Lower leg skin (tissue), 4 donors: ENCODE data around the gene TUT1. TPM values are rescaled to one million over a fixed set of nuclear protein-coding genes. Genes with fewer than 3 reads are reported as not detected.
"Not testable (repeated sequence)": the region's sequence is repeated elsewhere in the genome, so short reads cannot be mapped to it uniquely, and the experiment has no call there.

ENCODE experiments used
- DNase-seq, 2 donors: peaks; one replicate each; pipeline ENCODE4 v3.0.0-alpha.2; 2019; ENCODE audit warnings: low spot score in 2 of 2
- H3K4me3 ChIP-seq: fragments of 200-600 bp; sonication (generic); 2 replicates; pipeline ENCODE4 v1.5.1; 2017; ENCODE audit warnings: mild to moderate bottlenecking, low read depth; ENCODE audit not compliant: poor library complexity, severe bottlenecking
- CTCF ChIP-seq, 3 donors: fragments of 450-650 bp; IDR thresholded peaks; one replicate each; pipeline ENCODE4 v1.5.1; 2016; ENCODE audit warnings: antibody characterized with exemption in 3 of 3, mild to moderate bottlenecking in 3 of 3, moderate library complexity in 2 of 3
- POLR2A ChIP-seq, 2 donors: fragments of 450-650 bp; IDR thresholded peaks; one replicate each; pipeline ENCODE4 v1.6.1; 2016 to 2017; ENCODE audit warnings: antibody characterized with exemption in 2 of 2, mild to moderate bottlenecking in 1 of 2, moderate library complexity in 1 of 2
- whole genome bisulfite sequencing, 2 donors: methylation state at CpG; one replicate each; pipeline ENCODE4 v1.1.5; 2018; 5-methylcytosine and 5-hydroxymethylcytosine counted together
- intact Hi-C: fragments of 100-400 bp; cut with DNase I; formaldehyde crosslinking; loops from one replicate; pipeline ENCODE4 v1.15.0; 2023; ENCODE audit warnings: low total_unique reads
- total RNA-seq, 4 donors: library from RNA; depleted of rRNA; stranded (reverse); fragments of >200 nt; gene quantifications; one replicate each; pipeline ENCODE4 v1.1.0, GENCODE V29; 2016

The TUT1 gene
- total RNA-seq, 4 donors from 2014 or later, result 11.0 to 29.8 (median 15.8) TPM

- no peak overlapping the region for H3K4me3 ChIP-seq
- DNase-seq, result no peak
- 93 to 94% methylated on average over 8 of the region's 8 CpGs for WGBS, 2 donors
- TF ChIP-seq CTCF (IDR thresholded peaks at IDR 0.05), result no peak
- TF ChIP-seq POLR2A (IDR thresholded peaks at IDR 0.05), result no peak
- intact Hi-C loops, result no loop called here
Measured at GRCh38 chr11:62566247-62566646, 25.1 kb downstream of the TUT1 start.

- 61 to 65% methylated on average over 5 of the region's 5 CpGs for WGBS, 2 donors
- intact Hi-C loops, result no loop called here
- no peak for TF ChIP-seq POLR2A (IDR thresholded peaks at IDR 0.05)
- TF ChIP-seq CTCF (IDR thresholded peaks at IDR 0.05), result no peak
- no peak for DNase-seq
- no peak overlapping the region for H3K4me3 ChIP-seq
Measured at GRCh38 chr11:62565100-62565802, 26.1 kb downstream of the TUT1 start.

GRCh38 chr11:62561677-62562230 is 29.6 kb downstream of the TUT1 start:
- intact Hi-C loops, DNase-seq, H3K4me3 ChIP-seq: not testable (repeated sequence)
- 77 to 82% methylated on average over 3 of the region's 3 CpGs for WGBS, 2 donors

GRCh38 chr11:62560566-62561103 is 30.7 kb downstream of the TUT1 start:
- no peak for TF ChIP-seq POLR2A (IDR thresholded peaks at IDR 0.05)
- TF ChIP-seq CTCF (IDR thresholded peaks at IDR 0.05), result peak in 1 of 3 donors; percentile 80
- 9 to 29% methylated on average over 2 of the region's 2 CpGs for WGBS, 2 donors
- intact Hi-C loops, result no loop called here
- peak; percentile 95 to 97 for DNase-seq
- H3K4me3 ChIP-seq, result no peak overlapping the region

GRCh38 chr11:62559626-62560025 is 31.7 kb downstream of the TUT1 start:
- intact Hi-C loops, H3K4me3 ChIP-seq: not testable (repeated sequence)
- peak in 1 of 2 donors; percentile 83 for DNase-seq
- 57 to 89% methylated on average over 5 of the region's 5 CpGs for WGBS, 2 donors

GRCh38 chr11:62559204-62559603 is 32.1 kb downstream of the TUT1 start:
- no peak for DNase-seq
- 64 to 77% methylated on average over 8 of the region's 8 CpGs for WGBS, 2 donors
- intact Hi-C loops, result no loop called here
- TF ChIP-seq CTCF (IDR thresholded peaks at IDR 0.05) (no peak), POLR2A (IDR thresholded peaks at IDR 0.05) (no peak)
- H3K4me3 ChIP-seq, result no peak overlapping the region
